Progenitor cell of endocrine pancreas (in vitro differentiated cells): ENCODE data around the gene RNPEPL1. TPM values are rescaled to one million over a fixed set of nuclear protein-coding genes. Genes with fewer than 3 reads are reported as not detected.

ENCODE experiments used
- DNase-seq: peaks from one replicate; pipeline ENCODE4 v3.0.0; 2021; ENCODE audit warnings: low spot score; ENCODE audit not compliant: unreplicated experiment
- H3K27ac Mint-ChIP-seq: 2 replicates; pipeline ENCODE4 v1.8.0; 2021; ENCODE audit warnings: mild to moderate bottlenecking, moderate library complexity, mixed read lengths
- H3K27me3 Mint-ChIP-seq: 2 replicates; pipeline ENCODE4 v1.8.0; 2021; ENCODE audit warnings: mixed read lengths
- H3K36me3 Mint-ChIP-seq: 2 replicates; pipeline ENCODE4 v1.8.0; 2022; ENCODE audit warnings: mixed read lengths; ENCODE audit not compliant: insufficient read depth
- H3K4me1 Mint-ChIP-seq: 2 replicates; pipeline ENCODE4 v1.8.0; 2021; ENCODE audit warnings: low read depth, mixed read lengths
- H3K4me3 Mint-ChIP-seq: 2 replicates; pipeline ENCODE4 v1.8.0; 2021; ENCODE audit warnings: low read depth, mild to moderate bottlenecking, moderate library complexity, mixed read lengths
- H3K9me3 Mint-ChIP-seq: 2 replicates; pipeline ENCODE4 v1.8.0; 2021; ENCODE audit warnings: low read depth, mixed read lengths
- total RNA-seq: library from RNA; stranded (reverse); gene quantifications from 2 replicates; pipeline ENCODE4 v1.2.1, GENCODE V29; 2021
- TF ChIP-seq, protein P1 (sequence below): fragments of 200-600 bp; sonication (generic); IDR thresholded peaks from one replicate; pipeline ENCODE4 v1.5.0; 2021; ENCODE audit warnings: antibody characterized with exemption, mild to moderate bottlenecking; ENCODE audit not compliant: unreplicated experiment

RNPEPL1 gene
- total RNA-seq, 1 donor from 2014 or later: 52.2 TPM

DNA sequence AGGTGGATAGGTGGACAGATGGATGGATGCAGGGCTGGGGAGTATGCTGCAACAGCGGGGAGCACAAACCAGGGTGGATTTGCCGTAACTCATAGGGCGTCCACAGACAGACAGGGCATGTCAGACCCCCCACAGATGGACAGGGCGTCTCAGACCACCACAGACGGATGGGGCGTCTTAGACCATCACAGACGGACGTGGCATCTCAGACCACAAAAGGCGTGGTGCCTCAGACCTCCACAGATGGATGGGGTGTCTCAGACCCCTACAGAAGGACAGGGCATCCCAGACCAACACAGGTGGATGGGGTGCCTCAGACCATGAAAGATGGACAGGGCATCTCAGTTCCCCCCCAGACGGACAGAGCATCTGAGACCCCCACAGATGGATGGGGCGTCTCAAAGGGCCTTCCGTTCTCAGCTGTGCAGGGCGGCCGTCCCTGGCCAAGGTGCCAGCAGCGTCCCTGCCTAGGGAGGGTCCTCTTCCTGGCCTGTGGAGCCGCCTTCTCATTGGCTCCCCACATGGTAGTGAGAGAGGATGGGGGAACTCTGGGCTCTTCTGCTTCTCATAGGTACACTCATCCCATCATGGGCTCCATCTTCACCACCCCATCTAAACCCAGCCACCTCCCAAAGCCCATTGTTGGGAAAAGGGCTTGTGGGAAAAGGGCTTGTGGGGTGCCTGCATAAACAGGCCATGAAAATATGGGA lies 12.6 kb upstream of the RNPEPL1 start:
- TF ChIP-seq, protein P1, sequence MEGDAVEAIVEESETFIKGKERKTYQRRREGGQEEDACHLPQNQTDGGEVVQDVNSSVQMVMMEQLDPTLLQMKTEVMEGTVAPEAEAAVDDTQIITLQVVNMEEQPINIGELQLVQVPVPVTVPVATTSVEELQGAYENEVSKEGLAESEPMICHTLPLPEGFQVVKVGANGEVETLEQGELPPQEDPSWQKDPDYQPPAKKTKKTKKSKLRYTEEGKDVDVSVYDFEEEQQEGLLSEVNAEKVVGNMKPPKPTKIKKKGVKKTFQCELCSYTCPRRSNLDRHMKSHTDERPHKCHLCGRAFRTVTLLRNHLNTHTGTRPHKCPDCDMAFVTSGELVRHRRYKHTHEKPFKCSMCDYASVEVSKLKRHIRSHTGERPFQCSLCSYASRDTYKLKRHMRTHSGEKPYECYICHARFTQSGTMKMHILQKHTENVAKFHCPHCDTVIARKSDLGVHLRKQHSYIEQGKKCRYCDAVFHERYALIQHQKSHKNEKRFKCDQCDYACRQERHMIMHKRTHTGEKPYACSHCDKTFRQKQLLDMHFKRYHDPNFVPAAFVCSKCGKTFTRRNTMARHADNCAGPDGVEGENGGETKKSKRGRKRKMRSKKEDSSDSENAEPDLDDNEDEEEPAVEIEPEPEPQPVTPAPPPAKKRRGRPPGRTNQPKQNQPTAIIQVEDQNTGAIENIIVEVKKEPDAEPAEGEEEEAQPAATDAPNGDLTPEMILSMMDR: no peak
- no peak for DNase-seq
- H3K27ac Mint-ChIP-seq: no peak overlapping the region

DNA sequence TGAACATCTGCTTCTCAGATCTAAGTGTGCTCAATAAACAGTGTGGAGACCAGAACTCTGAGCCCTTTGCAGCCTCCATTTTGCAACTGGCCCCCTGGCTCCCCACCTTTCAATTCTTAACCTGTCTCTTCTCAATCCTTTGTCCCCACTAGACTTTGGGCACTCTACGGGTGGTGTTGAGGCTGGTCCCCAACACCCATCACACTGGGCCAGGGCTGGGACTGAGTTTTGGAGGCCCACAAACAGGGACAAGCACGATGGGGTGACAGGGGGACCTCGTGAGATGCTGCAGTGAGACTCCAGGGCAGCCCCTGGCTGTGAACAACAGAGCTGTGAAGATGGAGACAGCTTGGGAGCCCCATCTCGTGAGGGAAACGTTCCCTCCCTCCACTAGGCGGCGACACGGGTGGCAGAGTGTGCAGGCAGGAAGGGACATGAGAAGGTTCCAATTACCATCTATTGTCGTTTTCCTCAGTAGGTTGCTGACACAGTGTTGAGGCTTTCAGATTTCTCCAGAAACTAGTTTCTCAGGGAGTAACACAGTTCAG lies 11.7 kb upstream of the RNPEPL1 start:
- Mint-ChIP-seq H3K27ac (no peak overlapping the region), H3K4me3 (no peak overlapping the region), H3K27me3 (peaks cover 3% of the 10 kb centered on the region), H3K36me3 (peaks cover 7% of the 10 kb centered on the region), H3K9me3 (peaks cover 4% of the 10 kb centered on the region), H3K4me1 (peaks cover 7% of the 10 kb centered on the region)
- DNase-seq: no peak
- TF ChIP-seq, protein P1: peak; percentile 49

More for the DNA sequence above, 12.6 kb upstream of the RNPEPL1 start:
- no peak overlapping the region for H3K4me3 Mint-ChIP-seq
- H3K27me3 Mint-ChIP-seq: peaks cover 3% of the 10 kb centered on the region
- peaks cover 16% of the 10 kb centered on the region for H3K36me3 Mint-ChIP-seq
- H3K9me3 Mint-ChIP-seq: peaks cover 11% of the 10 kb centered on the region
- peaks cover 2% of the 10 kb centered on the region for H3K4me1 Mint-ChIP-seq

DNA sequence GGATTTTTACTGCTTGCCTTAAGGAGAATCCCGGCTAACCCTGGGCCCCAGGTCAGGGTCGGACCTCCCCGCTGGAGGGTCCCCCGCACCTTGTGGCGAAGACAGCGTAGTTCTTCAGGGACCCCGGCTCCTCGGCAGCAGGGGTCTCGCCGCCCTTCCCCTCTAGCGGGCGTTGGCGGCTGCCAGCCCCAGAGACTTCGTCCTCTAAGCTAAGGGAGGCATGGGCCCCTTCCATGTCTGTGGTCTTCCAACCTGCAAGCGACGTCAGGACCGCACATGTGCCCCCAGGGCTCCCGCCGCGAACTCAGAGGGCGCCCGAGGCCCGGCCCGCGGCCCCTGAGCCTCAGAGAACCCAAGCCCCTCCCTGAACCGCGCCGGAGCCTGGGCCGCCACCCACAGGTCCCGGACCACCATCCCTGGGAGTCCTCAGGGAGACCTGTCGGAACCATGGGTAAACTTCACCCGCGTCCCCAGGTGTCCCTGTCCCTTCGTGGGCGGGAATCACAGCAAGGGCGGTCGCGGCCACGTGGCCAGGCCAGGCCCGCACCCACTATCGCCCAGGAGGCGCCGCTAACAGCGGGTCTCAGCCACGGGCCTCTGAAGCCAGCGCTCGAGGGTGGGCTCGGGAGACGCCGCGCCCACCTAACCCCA lies 11.1 kb upstream of the RNPEPL1 start:
- peaks cover 3% of the 10 kb centered on the region for H3K27me3 Mint-ChIP-seq
- no peaks in the 10 kb centered on the region for H3K9me3 Mint-ChIP-seq

DNA sequence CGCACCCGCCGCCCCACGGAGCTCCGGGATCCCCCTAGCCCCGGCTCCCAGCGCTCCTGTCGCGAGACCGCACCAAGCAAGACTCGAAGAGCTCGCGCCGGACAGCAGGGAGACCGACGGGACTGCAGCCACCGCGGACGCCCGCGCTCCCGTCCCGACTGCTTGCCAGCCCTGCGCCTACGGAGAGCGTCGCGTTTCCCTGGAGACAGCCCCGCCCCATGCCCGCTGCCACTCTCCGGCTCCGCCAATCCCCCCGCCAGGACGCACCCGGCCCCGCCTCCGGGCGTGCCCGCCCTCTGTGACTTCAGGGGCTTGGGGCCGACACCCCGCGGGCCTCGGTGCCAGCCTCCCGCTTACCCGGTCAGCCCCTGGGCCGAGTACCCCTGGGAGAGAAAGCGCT lies 10.5 kb upstream of the RNPEPL1 start, which contains the start of gene ANKMY1:
Gene ANKMY1 (minus strand): TSS at position 181 of the 400 bp plus-strand sequence. CDS start 653 bp downstream, outside the sequence.
- Mint-ChIP-seq H3K27me3 (peaks cover 3% of the 10 kb centered on the region), H3K36me3 (peaks cover 1% of the 10 kb centered on the region), H3K4me1 (peaks cover 9% of the 10 kb centered on the region), H3K9me3 (no peaks in the 10 kb centered on the region), H3K4me3 (peak within 1 kb of the TSS; percentile 49), H3K27ac (peak within 1 kb of the TSS; percentile 56)
- peak; percentile 65 for DNase-seq
- TF ChIP-seq, protein P1: no peak

More for the DNA sequence above, 11.1 kb upstream of the RNPEPL1 start:
- Mint-ChIP-seq H3K4me1 (peaks cover 9% of the 10 kb centered on the region), H3K4me3 (no peak overlapping the region), H3K36me3 (peaks cover 2% of the 10 kb centered on the region), H3K27ac (no peak overlapping the region)
- TF ChIP-seq, protein P1: no peak
- no peak for DNase-seq

DNA sequence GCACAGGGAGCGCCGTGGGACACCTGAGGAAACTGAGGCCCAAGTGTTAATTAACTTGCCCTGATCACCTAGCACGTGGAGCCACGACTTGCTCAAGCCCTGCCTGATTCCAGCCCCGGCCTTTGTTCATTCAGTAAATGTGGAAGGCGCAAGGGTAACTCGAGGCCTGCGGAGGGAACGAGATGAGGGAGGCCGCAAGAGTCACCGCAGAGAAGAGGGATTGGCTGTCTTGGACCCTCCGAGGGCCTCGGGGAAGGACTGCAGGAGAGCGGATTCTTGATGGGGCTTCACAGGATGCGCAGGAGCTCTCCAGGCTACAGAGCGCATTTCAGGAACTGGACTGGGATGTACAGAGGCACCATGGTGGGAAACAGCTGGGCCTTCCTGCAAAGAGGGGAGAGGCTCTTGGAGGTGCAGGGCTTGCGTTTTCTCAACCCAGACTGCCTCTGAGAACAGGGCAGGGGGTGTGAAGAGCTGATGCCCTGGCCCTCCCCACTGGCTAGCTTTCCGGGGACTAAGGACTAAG lies 10.0 kb upstream of the RNPEPL1 start:
- no peak for DNase-seq
- no peaks in the 10 kb centered on the region for H3K9me3 Mint-ChIP-seq
- no peaks in the 10 kb centered on the region for H3K36me3 Mint-ChIP-seq
- H3K27me3 Mint-ChIP-seq: peaks cover 3% of the 10 kb centered on the region
- peak overlapping the region; percentile 49 for H3K4me3 Mint-ChIP-seq
- TF ChIP-seq, protein P1: no peak
- peaks cover 9% of the 10 kb centered on the region for H3K4me1 Mint-ChIP-seq
- peak overlapping the region; percentile 56 for H3K27ac Mint-ChIP-seq
